MM.1S (cell line): Measurements from ENCODE around the gene ATP23.
A peak's percentile ranks its signal among the peaks of the same experiment; 100 is the strongest.

Source experiments
- CTCF ChIP-seq: fragments of 300-600 bp; sonication (generic); IDR thresholded peaks from 2 replicates; pipeline ENCODE4 v1.5.1; 2016; ENCODE audit warnings: antibody characterized with exemption, low read length, mixed read lengths
- EZH2 ChIP-seq: fragments of 300-600 bp; sonication (generic); optimal IDR thresholded peaks from 2 replicates; pipeline ENCODE3; 2017; ENCODE audit warnings: low read depth, mild to moderate bottlenecking, antibody characterized with exemption, low read length, mixed read lengths
- EZH2phosphoT487 ChIP-seq: fragments of 300-600 bp; sonication (generic); IDR thresholded peaks from 2 replicates; pipeline ENCODE4 v1.6.1; 2018; ENCODE audit warnings: antibody characterized with exemption, low read length

- TF ChIP-seq CTCF = peak; percentile 57
- TF ChIP-seq EZH2 = no peak
- no peak for TF ChIP-seq EZH2phosphoT487
These were observed 41.9 kb downstream of the ATP23 start for GRCh38 chr12:57983146-57983857.
